HK-2 (cell line): ENCODE measurements around the gene LNPK.
"Not testable (repeated sequence)": the region's sequence is repeated elsewhere in the genome, so short reads cannot be mapped to it uniquely, and the experiment has no call there.

Experiments
- DNase-seq: peaks from one replicate; pipeline ENCODE4 v3.0.0-alpha.2; 2018; ENCODE audit not compliant: unreplicated experiment

Gene LNPK

GRCh38 chr2:175966839-175967238 lies 35.2 kb downstream of the LNPK start:
- no peak for DNase-seq

DNA sequence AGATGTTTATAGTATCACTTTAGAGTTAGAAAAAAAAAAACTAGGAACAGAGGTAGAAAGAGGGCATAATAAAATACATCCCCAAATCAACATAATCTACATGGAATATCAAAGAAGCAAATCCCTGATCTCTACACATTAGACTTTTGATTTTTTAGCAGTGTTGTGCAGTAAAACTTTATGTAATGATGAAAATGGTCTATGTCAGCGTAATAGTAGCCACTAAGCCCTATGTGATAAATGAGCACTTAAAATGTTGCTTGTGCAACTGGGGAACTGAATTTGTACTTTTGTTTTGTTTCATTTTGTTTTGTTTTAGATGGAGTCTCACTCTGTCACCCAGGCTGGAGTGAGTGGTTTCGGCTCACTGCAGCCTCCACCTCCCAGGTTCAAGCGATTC lies 36.3 kb downstream of the LNPK start:
- no peak for DNase-seq

- DNase-seq = no peak
Observed at GRCh38 chr2:175964195-175964594, 37.9 kb downstream of the LNPK start.

GRCh38 chr2:175963171-175963570 lies 38.9 kb downstream of the LNPK start:
- not testable (repeated sequence) for DNase-seq

DNA sequence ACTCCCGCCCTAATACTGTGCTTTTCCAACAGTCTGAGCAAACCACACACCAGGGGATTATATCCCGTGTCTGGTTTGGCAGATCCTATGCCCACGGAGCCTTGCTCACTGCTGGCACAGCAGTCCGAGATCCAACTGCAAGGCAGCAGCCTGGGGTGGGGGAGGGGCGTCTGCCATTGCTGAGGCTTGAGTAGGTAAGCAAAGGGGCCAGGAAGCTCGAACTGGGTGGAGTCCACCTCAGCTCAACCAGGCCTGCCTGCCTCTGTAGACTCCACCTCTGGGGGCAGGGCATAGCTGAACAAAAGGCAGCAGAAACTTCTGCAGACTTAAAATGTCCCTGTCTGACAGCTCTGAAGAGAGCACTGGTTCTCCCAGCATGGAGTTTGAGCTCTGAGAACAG lies 44.2 kb downstream of the LNPK start:
- no peak for DNase-seq

- DNase-seq = no peak
Observed at GRCh38 chr2:175955136-175955535, 46.9 kb downstream of the LNPK start.

DNA sequence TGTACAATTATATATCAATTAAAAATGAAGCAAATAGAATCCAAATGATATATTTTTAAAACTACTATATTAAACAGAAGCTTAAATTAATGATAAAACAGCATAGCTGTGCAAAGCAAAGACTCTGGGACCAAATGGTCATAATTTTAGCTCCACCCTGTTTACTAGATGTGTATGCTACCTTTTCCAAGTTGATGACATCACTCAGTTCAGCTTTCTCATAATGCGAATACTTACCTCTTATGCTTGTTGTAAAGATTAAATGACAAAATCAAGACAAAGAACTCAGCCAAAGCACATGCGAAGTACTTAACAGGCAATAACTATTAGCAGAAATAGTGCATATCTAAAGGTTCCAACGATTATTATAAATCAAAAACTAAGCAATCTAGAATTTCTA lies 51.6 kb downstream of the LNPK start:
- DNase-seq = no peak

GRCh38 chr2:175948191-175948590 lies 53.9 kb downstream of the LNPK start:
- no peak for DNase-seq

GRCh38 chr2:175947073-175947472 lies 55.0 kb downstream of the LNPK start:
- DNase-seq = no peak

GRCh38 chr2:175941699-175942098 lies 60.4 kb downstream of the LNPK start:
- no peak for DNase-seq

DNA sequence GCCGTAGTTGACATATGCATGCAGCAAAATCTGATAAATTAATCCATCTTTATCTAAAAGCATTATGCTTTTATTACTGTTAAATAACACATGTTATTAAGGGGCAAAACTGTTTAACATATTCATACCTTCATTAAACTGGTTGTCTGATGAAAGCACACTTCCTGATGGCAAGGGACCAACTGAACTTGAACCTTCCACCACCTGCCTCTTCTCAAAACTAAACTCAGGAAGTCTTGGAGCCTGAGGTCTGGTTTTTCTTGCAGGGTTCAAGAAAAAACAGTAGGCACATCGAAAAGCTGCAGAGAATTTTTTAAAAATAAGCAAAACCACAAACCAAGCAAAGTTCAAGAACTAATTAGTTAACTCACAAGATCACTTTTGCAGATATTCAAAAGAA lies 64.9 kb downstream of the LNPK start:
- DNase-seq = no peak

DNA sequence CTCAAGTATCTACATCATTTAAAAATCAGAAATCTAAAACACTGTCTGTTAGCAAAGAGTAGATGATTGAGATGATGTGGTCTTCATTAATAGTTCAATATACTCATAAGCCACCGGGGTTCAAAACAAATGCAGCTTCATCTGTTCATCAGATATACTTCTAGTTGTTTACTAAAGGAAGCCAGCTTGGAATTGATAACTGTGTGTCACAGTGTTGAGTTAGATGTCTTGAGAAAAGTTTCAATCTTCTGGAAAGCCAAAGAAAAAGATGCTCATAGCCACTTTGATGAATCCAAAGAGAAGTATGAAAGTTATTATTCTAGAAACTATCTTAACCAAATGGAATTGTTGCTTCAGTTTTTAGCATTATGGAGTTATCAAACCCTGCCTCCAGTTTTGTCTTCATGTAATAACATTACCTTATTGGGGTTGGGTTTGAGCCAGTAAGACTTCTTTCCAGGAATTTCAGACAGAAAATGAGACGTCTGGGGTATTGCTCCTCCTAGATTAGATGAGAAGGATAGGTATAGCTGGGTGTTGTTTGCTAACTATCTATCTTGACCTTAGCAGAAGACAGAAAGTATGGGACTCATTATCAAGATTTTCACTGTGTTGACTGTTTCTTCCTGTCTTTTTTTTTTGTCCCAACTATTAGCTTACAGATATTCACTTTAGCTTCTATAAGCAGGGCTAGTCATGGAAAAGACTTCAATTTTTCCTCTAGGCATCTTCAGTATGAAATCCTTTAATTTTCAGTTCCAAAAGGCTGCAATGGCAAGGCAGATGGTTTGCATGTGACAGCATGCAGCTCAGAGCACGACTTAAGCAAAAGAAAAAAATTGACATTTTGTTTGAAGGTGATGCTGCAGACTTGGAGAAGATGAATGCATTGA lies 66.5 kb downstream of the LNPK start:
- DNase-seq = no peak

- no peak for DNase-seq
Observed at GRCh38 chr2:175932675-175933074, 69.4 kb downstream of the LNPK start.

DNA sequence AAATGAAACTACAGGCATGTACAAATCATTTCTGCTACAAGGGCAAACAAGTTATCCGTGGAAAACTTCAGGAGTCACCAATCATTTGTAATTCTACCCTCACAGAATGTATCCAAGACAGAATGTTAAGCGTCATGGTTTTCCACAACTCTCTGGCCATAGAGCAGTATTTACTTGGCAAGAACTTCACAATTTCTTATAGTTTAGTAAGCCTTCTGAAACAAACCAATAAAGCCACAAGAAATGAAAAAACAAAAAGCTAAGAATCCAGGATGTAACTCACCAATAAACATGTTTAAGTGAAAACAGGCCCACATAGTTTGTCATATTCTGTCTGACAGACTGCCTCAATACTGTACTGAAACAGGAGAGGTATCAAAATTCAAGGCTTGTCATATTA lies 70.3 kb downstream of the LNPK start:
- no peak for DNase-seq

DNA sequence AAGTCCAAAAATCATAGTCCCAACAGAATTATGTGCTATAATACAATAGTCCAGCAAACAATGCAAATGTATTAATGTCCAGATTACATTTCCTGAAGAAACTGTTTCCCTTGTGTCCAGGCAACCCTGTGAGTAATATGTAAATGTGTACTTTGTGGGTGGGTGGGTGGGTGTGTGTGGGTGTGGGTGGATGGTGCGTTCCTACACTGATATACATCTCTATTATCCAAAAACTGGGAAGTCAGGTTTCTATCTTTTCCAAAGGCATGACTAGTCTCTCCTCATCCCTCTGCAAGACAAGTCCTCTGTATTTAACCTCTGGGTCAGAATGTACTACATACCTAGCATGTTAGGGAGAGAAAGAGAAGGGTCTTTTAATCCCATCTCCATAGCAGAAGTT lies 71.6 kb downstream of the LNPK start:
- DNase-seq = no peak

DNA sequence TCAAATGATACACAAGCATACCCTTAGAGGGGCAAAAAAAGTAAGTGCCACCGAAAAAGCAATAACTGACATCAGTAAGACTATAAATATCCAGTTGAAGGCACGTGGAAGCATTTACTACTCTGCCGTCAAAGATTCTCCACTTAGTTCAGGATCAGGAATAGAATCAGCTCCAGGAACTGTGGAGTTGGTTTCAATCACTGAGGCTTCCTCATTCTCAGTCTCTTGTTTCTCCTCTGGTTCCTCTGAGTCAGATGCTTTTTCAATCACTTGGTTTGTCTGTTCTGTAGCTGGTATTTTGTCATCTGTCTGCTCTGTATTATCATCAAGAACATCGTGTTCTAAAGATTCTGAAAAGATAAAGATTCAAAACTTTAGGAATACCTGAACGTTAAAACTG lies 72.2 kb downstream of the LNPK start:
- DNase-seq = no peak

DNA sequence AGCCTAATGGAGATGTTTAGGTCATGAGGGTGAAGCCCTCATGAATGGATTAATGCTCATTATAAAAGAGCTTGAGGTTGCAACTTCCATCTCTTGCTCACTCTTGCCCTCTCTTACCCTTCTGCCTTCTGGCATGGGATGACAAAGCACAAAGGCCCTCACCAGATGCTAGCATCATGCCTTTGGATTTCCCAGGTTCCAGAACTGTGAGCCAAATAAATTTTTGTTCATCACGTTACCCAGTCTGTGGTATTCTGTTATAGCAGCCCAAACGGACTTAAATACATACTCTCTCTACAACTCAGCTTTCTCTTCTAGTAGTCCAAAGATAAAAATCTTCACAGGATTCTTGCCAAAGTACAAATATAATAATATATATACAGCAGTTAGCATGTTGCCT lies 75.8 kb downstream of the LNPK start:
- DNase-seq = no peak

DNA sequence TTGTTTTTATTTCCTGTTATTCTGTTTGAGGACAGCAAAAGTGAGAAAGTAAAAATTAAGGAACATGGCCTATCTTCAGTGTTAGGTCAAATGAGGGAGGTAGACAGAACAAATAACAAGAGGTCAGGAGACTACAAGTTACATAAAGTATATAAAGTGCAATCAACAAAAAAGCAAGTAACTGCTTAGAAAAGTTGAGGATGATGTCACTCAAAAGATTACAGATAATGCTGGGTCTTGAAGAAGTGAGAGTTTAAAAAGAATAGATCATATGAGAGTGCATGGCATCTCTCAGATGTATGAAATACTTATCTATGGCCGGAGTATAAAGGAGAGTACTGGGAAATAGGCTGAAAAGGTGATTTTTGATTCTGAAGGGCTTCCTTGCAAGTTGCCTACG lies 79.9 kb downstream of the LNPK start:
- DNase-seq = no peak

GRCh38 chr2:175918935-175919334 lies 83.1 kb downstream of the LNPK start:
- no peak for DNase-seq

GRCh38 chr2:175914846-175915245 lies 87.2 kb downstream of the LNPK start:
- no peak for DNase-seq

GRCh38 chr2:175913849-175914743 lies 88.0 kb downstream of the LNPK start:
- DNase-seq = not testable (repeated sequence)

GRCh38 chr2:175913267-175913666 lies 88.8 kb downstream of the LNPK start:
- not testable (repeated sequence) for DNase-seq

DNA sequence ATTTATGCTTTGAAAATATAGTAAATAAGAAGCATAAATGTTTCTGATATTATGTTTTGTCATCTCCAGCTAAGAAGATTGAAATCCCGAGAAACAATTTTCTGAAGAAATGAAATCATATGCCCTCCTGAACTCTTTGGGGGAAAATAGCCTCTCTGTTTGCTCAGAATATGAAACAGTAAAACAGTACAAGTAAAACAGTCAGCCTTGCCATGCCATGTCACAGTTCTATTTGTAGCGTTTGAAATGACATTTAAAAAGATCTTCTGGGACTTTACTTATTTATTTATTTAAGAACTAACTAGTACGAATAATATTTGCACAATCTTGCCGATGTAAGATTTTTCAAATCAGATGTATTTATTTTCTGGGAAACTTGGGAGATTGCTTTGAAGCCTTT lies 98.0 kb downstream of the LNPK start:
- DNase-seq = no peak
